GM19043 (cell line): ENCODE data around the gene DPYSL4.
"Not testable (repeated sequence)": the region's sequence is repeated elsewhere in the genome, so short reads cannot be mapped to it uniquely, and the experiment has no call there.

Experiments
- ATAC-seq: cut with Tn5 transposase; IDR thresholded peaks from one replicate; pipeline ENCODE4 v1.9.1; 2021; ENCODE audit warnings: low read depth; ENCODE audit not compliant: unreplicated experiment

Gene DPYSL4

GRCh38 chr10:132149271-132149670, 37.5 kb upstream of the DPYSL4 start:
- ATAC-seq: no peak

DNA sequence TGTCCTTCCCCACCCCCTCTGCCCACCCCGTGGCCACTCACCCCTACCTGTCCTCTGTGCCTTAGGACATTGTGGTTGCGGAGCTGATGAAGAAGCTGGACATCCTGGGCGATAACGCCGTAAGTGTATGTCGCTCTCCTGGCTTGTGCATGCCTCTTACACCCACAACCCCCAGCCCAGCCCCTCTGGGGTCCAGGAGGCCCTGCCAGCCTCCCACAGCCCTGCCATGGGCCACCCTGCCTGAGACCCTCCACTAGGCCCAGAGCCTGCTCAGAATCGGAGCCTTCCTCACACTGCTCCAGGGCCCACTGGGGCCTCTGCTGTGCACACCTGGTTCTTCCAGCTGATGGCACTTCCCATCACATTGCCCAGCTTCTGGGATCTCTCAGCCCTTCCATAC, 36.8 kb upstream of the DPYSL4 start:
- ATAC-seq: no peak

DNA sequence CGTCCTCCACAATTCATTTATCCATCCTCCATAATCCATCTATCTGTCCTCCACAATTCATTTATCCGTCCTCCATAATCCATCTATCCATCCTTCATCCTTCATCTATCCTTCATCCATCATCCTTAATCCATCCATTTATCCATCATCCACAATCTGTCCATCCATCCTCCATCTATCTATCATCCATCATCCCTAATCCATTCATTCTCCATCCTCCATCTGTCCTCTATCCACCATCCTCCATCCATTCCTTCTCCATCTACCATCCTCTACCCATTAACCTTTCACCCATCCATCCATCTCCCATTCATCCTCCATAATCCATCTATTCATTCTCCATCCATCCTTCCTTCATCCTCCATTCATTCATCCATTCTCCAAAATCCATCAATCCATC, 36.0 kb upstream of the DPYSL4 start:
- ATAC-seq: no peak

- ATAC-seq: no peak
Measured at GRCh38 chr10:132151286-132151950, 35.3 kb upstream of the DPYSL4 start.

DNA sequence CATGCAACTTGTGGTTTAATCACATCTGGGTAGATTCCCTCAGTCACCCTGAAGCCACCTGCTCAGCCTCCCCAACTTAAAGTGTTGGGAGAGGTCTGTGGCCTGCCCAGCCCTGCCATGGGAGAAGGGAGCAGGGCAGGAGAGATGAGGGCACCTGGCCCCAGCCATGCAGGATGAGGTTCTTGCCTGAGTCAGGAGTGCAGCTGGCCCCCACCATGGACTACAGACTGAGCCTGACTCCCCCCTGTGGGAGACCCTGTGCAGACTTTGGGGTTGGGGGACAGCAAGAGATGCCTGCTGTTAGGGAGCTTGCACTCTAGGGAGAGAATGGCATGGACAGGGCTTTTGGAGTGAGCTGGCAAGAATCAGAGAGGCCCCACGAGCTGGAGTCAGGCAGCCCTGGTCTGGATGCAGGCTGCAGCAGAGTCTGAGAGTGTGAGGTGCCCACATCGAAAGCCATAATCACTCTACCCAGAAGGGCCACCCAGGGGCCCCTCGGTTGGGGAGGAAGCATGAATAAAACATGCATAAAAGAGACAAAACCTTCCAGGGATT, 34.7 kb upstream of the DPYSL4 start:
- no peak for ATAC-seq

DNA sequence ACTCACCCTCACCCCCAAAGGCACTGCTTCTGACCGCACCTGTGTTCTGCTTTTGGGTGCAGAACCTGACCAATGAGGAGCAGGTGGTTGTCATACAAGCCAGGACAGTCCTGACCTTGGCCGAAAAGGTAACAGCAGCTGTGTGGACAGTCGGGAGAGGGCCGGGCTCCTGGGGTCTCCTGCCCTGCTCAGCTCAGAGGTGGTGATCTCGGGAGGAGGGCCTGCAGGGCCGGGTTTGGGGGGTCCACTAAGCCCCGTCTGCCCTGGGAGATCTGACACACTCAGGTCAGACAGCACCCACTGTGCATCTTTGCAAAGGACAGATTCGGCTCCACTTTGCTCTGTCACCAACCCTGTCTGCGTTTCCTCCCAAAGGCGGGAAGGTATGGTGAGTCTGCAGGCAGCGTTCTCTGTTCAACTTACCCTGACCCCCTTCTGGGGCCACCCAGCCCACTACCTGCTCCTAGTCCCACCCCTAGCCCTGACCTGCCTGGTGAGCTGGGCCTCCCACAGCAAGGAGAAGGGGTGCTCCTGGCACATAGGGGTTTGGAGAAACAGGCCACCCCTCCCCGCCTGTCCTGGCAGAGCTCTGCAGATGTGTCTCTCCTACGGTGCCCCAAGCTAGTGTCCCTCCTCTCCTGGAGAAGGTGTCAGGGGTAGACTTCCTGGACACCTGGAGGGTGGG, 33.7 kb upstream of the DPYSL4 start:
- ATAC-seq: no peak

DNA sequence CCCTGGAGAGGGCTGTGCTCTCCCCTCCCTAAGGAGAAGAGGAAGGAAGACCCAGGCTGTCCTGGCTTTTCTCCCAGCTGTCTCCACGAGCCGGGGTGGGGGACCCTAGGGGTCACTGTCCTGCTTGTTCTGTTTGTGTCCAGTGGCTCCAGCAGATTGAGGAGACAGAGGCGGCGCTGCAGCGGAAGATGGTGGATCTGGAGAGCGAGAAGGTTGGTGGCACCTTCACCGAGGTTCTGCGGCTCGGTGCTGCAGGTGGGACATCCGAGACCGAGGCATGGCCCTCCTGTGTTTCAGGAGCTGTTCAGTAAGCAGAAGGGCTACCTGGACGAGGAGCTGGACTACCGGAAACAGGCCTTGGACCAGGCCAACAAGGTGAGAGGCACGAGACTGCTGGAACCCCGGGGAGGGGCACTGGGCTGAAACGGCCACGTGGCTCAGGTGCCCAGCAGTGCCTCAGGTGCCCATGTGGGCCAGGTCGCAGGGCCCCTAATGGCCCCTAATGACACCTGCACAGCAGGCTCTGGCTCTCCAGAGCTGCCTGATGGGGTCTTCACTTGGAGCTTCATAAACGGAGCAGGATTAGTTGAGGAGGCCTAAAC, 33.0 kb upstream of the DPYSL4 start:
- ATAC-seq: no peak

DNA sequence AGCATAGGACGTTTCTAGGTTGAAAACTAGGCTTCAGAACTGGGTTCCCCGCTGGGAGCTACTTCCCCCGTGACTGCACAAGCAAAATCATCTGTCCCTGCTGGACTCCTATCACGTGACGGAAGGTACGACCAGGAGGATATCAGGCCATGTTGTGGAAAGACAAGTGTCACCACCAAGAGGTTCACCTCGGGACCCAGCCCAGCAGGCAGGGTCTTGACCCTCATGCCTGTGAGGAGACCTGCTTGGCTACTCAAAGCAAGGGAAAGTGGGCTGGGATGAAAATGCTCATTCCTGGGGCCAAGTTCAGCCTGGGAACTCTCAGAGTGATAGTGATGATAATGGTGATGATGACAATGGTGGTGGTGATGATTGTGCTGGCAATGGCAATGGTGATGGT, 32.3 kb upstream of the DPYSL4 start:
- no peak for ATAC-seq

- ATAC-seq: no peak
Measured at GRCh38 chr10:132154931-132155330, 31.8 kb upstream of the DPYSL4 start.

DNA sequence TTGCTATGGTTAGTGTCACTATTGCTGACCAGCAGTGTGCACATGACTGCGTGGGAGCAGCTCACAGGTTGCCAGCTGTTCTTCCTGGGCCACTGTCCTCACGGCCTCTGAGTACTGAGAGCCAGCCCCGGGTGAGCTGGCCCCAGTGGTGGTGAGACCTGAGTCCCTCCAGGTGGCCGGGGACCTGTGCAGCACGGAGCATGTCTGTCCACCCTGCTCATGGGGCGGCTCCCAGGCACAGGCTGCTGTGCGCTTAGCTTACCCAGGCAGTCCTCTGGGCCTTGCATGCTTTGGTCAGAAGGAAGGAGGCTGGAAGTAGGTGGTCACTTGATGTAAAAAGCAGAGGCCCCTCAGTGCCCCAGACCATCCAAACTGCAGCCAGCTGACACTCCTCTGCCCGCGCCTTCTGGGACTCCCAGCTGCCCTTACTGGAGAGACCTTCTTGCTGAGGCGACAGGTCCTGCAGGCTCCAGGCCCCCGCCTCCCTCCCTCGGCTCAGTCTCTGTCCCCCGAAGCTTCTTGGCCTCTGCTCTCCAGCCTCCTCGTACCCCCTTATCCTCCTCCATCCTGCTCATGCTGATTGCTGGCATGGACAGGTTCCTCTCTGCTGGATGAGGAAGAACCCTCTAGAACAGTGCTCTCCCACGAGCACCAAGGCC, 30.9 kb upstream of the DPYSL4 start:
- ATAC-seq: no peak

DNA sequence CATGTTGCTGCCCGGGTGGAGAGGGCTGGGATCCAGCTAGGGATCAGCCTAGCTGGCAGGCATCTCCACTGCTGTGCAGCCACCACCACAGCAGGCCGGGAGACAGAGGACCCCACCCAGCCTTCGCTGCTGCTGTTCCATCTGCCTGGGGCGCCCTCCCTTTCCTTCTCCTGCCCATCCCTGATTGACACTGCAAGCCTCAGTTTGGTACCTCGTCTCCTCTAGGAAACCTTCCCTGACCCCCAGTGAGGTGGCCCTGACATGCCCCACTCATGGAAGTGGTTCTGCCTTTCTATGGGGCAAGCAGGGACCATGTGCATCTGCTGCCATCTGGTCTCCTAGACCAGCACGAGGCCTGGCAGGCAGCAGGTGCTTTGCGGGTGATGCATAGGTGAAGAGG, 30.4 kb upstream of the DPYSL4 start:
- ATAC-seq: no peak

- ATAC-seq: no peak
Measured at GRCh38 chr10:132157101-132157500, 29.6 kb upstream of the DPYSL4 start.

GRCh38 chr10:132158122-132158741, 28.5 kb upstream of the DPYSL4 start:
- ATAC-seq: no peak

- ATAC-seq: no peak
Measured at GRCh38 chr10:132158823-132159222, 27.9 kb upstream of the DPYSL4 start.

DNA sequence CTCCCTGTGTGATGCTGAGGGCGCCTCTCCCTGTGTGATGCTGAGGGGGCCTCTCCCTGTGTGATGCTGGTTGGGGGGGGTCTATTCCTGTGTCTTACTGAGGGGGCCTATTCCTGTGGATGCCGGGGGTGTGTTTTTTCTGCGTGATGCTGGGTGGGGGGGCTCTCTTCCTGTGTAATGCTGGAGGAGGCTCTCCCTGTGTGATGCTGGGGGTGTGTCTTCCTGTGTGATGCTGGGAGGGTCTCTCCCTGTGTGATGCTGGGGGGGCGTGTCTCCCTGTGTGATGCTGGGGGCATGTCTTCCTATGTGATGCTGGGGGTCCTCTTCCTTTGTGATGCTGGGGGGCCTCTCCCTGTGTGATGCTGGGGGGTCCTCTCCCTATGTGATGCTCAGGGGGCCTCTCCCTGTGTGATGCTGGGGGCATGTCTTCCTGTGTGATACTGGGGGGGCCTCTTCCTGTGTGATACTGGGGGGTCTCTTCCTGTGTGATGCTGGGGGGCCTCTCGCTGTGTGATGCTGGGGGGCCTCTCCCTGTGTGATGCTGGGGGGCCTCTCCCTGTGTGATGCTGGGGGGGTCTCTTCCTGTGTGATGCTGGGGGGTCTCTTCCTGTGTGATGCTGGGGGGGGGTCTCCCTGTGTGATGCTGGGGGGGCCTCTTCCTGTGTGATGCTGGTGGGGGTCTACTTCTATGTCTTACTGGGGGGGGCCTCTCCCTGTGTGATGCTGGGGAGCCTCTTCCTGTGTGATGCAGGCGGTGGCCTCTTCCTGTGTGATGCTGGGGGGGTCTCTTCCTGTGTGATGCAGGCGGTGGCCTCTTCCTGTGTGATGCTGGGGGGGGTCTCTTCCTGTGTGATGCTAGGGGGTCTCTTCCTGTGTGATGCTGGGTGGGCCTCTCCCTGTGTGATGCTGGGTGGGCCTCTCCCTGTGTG, 27.2 kb upstream of the DPYSL4 start:
- not testable (repeated sequence) for ATAC-seq

DNA sequence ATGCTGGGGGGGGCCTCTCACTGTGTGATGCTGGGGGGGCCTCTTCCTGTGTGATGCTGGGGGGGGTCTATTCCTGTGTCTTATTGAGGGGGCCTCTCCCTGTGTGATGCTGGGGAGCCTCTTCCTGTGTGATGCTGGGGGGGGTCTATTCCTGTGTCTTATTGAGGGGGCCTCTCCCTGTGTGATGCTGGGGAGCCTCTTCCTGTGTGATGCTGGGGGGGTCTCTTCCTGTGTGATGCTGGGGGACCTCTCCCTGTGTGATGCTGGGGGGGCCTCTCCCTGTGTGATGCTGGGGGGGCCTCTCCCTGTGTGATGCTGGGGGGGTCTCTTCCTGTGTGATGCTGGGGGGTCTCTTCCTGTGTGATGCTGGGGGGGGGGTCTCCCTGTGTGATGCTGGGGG, 26.5 kb upstream of the DPYSL4 start:
- ATAC-seq: not testable (repeated sequence)

- ATAC-seq: not testable (repeated sequence)
Measured at GRCh38 chr10:132160834-132161622, 25.7 kb upstream of the DPYSL4 start.

DNA sequence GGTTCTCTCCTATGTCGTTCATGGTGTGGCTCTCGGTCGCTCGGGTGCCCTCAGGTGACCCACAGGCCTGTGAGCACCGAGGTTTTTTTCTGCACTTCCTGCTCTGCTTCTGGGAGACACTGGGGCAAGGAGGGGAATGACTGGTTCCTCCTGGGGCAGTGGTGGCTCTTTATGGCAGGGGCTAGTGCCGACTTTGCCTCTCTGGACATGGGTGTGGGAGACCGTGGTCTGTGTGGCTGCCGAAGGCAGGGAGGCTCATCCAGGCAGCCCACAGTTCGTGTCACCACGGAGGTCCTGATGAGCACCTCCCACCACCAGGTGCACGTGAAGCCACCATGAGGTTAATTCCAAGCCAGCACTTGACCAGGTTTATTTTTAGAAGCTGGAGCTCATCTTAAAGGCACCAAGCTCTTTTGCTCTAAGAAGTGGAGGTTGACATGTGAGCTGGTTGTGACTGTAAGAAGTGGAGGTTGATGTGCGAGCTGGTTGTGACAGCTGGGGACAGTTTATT, 24.7 kb upstream of the DPYSL4 start:
- no peak for ATAC-seq
